HG02943 (cell line): Measurements from ENCODE around the gene KCNMB2.

Source experiments
- ATAC-seq: cut with Tn5 transposase; IDR thresholded peaks from one replicate; pipeline ENCODE4 v1.9.1; 2021; ENCODE audit warnings: mild to moderate bottlenecking, low read depth, moderate library complexity; ENCODE audit not compliant: unreplicated experiment

Gene KCNMB2

GRCh38 chr3:178685591-178685906 lies 149.3 kb downstream of the KCNMB2 start:
- no peak for ATAC-seq

- ATAC-seq, result no peak
These were observed 150.6 kb downstream of the KCNMB2 start for GRCh38 chr3:178686826-178687225.

- no peak for ATAC-seq
These were observed 154.3 kb downstream of the KCNMB2 start for GRCh38 chr3:178690571-178690970.

DNA sequence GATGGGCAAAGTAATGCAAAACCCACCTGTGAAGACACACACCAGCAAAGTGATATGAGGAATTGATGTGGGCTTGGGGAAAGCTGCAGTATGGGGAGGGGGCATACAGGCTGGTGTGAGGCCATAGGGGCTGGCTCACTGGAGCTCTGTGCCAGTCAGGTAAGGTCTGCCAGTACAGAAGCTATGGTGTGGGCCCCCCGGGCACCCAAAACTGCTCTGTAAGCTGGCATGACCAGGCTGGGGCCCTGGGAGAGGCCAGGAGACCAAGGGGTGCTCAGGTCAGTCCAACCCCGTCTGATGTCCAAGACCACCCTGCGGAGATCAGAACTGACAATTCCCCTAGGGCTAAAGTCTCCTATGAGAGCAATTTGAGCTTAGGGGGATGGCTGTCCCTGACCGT lies 163.1 kb downstream of the KCNMB2 start:
- no peak for ATAC-seq

DNA sequence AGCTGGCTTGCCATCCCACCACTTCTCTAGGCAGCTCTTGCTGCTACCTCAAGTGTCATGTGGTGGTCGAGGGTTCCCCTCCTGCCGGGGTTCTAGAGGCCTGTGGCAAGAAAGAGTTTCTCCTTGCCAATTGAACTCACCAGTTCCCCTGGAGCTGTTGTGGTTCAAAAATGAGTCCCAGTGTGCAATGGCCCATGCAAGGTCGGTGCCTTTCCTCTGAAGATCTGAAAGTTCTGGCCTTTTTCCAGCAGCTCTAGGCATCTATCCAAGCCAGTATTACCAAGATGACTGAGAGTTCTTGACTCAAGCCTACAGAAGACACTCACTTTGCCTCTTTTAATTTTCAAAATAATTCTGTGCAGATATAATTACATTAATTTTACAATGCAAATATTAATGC lies 163.6 kb downstream of the KCNMB2 start:
- no peak for ATAC-seq

GRCh38 chr3:178703268-178703975 lies 167.2 kb downstream of the KCNMB2 start:
- ATAC-seq, result no peak

DNA sequence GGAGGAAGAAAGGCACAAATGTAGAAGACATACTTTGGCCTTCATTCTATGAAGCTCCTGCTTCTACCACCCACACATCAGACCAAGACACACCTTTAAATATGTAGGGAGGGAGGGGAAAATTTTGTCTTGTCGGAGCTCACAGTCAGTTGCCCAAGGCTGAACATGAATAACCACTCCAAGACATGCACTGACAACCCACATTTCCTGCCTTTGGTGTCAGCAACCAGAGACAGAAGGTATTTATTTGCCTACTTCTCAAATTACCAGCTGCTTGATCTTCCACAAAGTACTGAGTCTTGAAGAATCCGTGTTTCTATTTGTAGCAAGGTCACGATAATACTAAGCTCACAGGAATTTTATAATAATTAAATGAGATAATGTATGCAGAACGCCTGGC lies 169.7 kb downstream of the KCNMB2 start:
- no peak for ATAC-seq

GRCh38 chr3:178706411-178706810 lies 170.2 kb downstream of the KCNMB2 start:
- no peak for ATAC-seq

DNA sequence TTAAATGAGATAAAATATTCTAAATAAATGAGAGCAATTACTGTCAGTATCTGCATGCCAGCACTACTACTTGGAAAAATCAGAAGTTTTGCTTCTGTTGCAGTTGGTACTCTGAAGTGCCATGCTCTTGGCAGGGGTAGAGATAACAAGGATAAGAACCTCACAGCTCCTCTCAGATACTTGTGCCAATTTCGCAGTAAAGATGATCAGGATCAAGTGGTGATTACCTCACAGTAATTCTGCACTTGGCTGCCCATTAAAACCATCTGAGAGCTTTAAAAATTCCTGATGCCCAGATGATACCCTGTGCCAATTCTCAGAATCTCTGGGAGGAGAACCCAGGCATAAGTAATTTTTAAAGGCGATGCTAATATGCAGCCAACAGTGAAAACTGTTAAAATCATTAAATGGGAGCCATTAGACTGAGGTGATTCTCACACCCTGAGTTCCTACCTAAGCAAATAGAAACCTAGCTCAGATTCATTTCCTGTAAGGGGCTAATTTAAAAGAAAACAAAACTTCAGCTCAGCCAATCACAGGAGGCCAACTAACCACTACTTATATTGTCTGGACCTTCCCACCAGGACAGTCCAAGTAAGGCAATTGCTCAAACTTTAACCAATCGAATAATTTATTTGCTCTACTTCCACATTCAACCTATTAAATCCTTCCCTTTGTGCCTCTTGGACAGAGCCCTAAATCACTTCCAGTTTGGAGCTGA lies 171.2 kb downstream of the KCNMB2 start:
- ATAC-seq, result no peak

- no peak for ATAC-seq
These were observed 172.8 kb downstream of the KCNMB2 start for GRCh38 chr3:178709051-178709450.

DNA sequence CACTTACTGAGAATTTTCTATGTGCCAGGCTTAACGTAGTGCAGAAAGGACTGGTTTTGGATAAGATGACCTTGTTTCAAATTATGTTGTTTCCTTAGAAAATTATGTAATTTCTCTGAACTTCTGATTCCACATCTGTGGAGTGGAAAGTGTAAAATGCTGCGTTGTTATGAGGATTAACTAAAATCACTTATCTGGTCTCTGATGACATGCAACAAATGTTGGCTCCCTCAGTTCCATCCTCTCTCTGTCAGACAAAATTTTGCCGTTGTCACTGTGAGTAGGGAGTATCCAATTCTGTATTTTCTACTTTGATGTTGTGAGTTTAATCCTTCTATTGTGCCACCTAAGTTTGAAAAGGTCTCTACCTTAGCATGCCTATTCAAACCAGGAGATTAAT lies 175.5 kb downstream of the KCNMB2 start:
- no peak for ATAC-seq

DNA sequence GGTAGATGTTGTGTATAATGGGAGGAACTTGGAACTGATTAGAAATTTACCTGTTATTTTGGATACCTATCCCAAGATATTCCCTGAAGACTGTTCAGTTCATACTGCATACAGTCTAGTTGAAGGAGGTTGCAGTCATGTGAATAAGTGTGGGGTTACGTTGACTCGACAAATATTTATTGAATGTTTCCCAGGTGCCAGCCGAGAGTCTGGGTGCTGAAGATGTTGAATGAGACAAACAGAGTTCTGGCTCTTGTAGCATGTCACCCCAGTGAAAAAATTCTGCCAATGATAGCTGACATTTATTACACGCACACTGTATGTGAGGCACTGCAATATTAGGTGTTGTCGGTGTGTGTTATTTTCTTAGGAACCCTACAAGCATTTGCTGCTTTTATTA lies 176.0 kb downstream of the KCNMB2 start:
- no peak for ATAC-seq

- no peak for ATAC-seq
These were observed 178.9 kb downstream of the KCNMB2 start for GRCh38 chr3:178714925-178715832.

- no peak for ATAC-seq
These were observed 182.9 kb downstream of the KCNMB2 start for GRCh38 chr3:178718995-178719635.

DNA sequence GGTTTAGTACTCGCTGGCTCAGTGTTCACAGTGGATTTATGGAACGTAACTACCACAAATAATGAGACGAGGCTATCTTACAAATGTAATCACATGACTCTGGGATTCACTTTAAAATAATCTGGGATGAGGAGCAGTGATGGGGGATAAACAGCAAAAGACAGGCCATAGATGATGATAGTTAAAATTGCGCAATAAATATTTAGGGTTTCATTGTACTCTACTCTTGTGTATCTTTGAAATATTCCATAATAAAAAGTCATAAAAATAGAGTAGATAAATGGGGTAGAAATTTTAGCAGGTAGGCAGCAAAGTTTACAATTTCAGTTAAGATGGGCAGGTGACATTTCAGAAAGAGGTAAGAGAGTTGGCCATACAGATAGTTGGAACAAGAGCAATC lies 196.6 kb downstream of the KCNMB2 start:
- ATAC-seq, result no peak

DNA sequence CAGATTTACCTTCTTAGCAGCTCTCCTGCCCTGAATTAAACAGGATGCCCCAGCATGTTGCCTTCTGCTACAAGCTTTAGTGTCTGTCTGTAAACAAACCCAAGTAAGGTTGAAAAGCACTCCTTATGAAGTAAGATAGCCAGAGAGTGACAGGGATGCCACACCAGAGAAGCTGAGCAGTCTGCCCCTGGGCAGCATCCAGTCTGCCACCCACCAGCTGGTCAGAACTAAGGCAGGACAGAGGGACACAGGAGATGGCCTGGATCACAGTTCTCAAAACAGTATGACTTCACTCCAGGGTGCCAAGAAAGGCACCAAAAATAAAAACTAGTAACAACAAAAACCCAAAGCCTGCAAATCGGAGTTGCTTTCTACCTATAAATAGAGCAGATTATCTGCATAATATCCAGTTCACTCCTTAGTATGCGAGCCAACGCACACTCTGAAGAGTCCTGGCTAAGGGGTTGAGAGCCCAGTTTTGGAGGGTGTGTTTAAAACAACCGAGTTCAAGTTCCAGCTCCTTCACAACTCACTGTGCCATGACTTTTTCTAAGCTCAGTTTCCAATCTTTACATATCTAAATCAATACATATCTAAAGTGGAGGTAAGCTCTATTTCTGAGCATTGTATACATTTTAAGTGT lies 198.9 kb downstream of the KCNMB2 start:
- ATAC-seq, result no peak

GRCh38 chr3:178736300-178736699 lies 200.1 kb downstream of the KCNMB2 start:
- ATAC-seq, result no peak

GRCh38 chr3:178739720-178740119 lies 203.5 kb downstream of the KCNMB2 start:
- ATAC-seq, result no peak

DNA sequence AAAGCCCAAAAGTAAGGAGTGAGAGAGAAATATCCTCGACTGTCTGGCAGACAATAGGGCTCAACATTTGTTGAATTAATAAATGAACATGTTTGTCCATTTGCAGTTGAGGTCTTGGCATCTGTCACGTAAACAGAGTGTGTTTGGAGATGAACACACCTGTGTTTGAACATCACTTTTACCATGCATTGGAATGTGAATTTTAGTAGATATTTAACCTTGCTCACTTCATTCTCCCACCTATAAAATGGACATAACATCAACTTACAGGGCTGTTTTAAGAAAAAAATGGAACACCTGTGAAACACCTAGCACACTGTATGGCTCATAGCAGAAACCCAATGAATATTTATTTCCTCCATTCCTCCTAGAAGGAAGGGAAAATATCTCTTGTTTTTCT lies 204.8 kb downstream of the KCNMB2 start:
- ATAC-seq, result no peak

- ATAC-seq, result no peak
These were observed 207.1 kb downstream of the KCNMB2 start for GRCh38 chr3:178743297-178743696.
